Measurements from ENCODE around the gene CDH6.

CDH6 gene

GRCh38 chr5:31193591-31194467 is at the start of gene CDH6:
TSS of gene CDH6 (plus strand) at chr5:31193686. CDS start at chr5:31267474, 73,788 bp downstream.
- no peak for DNase-seq (ENCODE audit: low read depth in 2 of 2)

- DNase-seq (ENCODE audit: low read depth in 2 of 2), result no peak
Observed at GRCh38 chr5:31144364-31144763, 49.1 kb upstream of the CDH6 start.

- DNase-seq (ENCODE audit: low read depth in 2 of 2), result no peak
Observed at GRCh38 chr5:31148959-31149475, 44.5 kb upstream of the CDH6 start.

- no peak for DNase-seq (ENCODE audit: low read depth in 2 of 2)
Observed at GRCh38 chr5:31153521-31153920, 40.0 kb upstream of the CDH6 start.

DNA sequence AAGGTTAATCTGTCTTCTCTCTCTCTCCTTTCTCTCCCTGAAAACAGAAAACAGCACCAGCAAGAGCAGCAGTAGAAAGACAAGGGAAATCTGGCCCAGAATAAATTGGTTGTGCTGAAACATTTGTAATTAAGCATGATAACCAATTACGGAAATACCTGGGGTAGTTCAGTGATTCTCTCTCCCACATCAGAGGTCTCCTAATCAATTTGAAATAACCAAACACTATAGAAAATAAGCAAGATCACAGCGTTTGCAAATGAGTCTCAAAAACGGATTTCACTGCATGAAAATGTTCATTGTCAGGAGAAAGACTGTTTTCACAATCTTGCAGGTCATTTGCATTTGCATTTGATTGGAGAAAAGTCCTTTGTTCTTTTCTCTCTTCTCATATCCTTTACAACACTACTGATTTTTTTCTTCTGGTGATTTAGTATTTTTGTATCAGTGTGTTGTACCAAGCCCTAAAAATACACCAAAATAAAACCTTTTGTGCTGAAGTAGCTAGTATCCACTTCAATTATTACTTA is 36.8 kb upstream of the CDH6 start:
- DNase-seq (ENCODE audit: low read depth in 2 of 2), result no peak

DNA sequence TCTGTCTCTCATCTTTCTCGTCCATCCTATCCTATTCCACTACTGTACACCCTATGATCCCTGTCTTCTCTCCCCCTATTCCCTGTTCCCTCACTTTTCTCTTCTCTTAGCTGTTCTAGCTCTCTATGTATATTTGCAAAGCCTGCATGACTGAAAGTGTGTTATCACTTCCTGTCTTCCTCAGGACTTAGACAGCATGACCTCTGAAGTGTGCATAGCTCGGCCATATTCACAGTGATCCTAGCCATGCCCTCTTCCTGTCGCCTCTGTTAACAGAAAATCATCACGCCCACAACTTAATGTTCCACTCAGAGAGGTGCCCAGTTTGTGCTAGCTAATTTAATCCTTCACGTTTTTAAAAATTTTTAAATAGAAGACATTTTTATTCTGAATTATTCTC is 35.8 kb upstream of the CDH6 start:
- no peak for DNase-seq (ENCODE audit: low read depth in 2 of 2)

DNA sequence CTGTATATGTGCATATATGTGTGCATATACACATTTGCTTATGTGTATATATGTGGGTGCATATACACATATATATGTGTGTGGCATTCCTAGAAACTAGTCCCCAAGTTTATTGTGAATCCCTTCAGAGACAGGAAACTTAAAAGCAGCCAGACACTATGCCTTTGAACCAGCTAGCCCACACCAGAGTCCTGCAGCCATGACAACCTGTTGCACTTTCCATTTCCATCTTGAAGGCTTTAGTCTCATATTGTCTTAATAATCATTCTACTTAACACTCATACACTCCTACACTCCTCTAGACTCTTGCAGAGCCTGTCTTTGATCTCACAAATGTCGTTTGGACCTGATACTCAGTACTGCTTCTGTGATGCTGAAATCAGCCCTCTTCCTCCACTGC is 34.8 kb upstream of the CDH6 start:
- DNase-seq (ENCODE audit: low read depth in 2 of 2), result no peak

DNA sequence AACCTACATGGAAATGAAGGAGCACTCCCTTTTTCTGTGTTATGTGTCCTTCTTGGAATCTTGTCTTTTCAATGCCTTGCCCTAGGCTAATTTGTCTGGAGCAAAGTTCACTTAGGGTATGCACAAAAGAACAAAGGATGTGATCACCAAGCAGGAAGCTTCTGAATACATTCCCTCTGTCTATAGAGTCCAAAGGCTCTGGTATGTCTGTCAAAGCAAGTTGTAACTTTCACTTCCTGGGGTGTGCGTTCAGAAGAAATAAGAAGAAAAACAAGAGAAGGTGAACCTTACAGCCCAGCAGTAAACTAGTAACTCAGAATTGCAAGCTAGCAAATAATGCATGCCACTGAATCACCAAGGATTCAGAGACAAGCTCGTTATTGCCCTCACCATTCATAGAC is 31.7 kb upstream of the CDH6 start:
- DNase-seq (ENCODE audit: low read depth in 2 of 2), result no peak

DNA sequence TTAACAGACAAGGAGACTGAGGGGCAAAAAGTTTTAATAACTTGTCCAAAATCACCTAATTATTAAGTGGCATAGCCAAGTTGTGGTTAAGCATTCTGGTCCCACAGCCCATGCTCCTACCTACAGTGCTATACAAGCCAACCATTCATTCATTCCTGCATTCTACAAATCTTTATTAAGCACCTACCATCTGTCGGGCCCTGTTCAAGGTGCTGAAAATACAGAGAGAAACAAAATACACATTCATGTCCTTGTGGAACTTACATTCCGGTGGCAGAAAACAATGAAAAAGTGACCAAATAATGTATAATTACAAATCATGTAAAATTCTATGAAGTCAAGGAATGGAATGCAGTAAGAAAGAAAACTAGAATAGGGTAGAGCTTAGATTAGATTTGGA is 27.8 kb upstream of the CDH6 start:
- no peak for DNase-seq (ENCODE audit: low read depth in 2 of 2)

- DNase-seq (ENCODE audit: low read depth in 2 of 2), result no peak
Observed at GRCh38 chr5:31169379-31169778, 24.1 kb upstream of the CDH6 start.

DNA sequence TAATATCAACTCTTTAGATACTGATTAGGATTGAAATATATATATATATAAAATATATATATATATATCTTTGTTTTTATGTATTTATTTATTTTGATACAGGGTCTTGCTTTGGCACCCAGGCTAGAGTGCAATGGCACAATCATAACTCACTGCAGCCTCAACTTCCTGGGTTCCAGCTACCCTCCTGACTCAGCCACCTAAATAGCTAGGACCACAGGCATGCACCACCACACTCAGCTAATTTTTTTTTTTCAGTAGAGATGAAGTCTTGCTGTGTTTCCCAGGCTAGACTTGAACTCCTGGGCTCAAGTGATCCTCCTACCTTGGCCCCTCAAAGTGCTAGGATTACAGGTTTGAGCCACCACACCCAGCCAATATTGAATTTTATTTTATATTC is 20.6 kb upstream of the CDH6 start:
- DNase-seq (ENCODE audit: low read depth in 2 of 2), result no peak

GRCh38 chr5:31173614-31174013 is 19.9 kb upstream of the CDH6 start:
- no peak for DNase-seq (ENCODE audit: low read depth in 2 of 2)

GRCh38 chr5:31181376-31181987 is 12.0 kb upstream of the CDH6 start:
- DNase-seq (ENCODE audit: low read depth in 2 of 2), result no peak

DNA sequence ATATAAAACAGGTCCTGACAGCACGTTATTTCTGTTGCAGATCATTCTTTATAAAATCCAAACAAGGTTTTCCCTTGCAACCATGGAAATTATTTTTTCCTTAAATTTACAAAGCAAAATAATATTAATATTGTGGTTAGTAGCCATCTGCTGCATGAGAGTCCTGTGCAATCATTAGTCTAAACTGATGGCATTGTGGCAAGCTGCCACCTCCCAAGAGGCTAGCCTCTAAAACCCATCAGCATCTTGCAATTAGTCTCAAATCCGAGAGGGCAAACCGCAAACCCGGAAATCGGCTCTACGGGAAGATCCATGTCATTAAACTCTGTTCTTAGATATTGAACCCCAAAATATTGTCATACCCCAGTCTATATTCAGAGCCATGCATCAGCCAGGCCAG is 11.3 kb upstream of the CDH6 start:
- no peak for DNase-seq (ENCODE audit: low read depth in 2 of 2)

DNA sequence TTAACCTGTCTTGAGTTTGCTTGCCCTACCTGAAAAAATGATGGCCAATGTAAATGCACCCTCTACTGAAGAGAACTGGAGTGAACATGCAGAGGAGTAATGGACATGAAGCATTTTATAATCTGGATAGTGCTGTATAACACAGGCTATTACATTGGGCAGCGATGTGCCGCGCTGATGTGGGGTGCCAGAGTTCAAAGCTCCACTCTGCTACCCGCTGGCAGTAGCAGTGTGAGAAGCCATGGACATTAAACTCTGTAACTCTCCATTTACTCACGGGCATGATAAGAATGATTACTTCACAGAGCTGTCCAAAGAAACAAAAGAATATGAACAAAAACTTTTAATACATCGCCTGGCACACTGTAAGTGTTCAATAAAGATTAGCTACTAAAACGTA is 7.5 kb upstream of the CDH6 start:
- DNase-seq (ENCODE audit: low read depth in 2 of 2), result no peak

DNA sequence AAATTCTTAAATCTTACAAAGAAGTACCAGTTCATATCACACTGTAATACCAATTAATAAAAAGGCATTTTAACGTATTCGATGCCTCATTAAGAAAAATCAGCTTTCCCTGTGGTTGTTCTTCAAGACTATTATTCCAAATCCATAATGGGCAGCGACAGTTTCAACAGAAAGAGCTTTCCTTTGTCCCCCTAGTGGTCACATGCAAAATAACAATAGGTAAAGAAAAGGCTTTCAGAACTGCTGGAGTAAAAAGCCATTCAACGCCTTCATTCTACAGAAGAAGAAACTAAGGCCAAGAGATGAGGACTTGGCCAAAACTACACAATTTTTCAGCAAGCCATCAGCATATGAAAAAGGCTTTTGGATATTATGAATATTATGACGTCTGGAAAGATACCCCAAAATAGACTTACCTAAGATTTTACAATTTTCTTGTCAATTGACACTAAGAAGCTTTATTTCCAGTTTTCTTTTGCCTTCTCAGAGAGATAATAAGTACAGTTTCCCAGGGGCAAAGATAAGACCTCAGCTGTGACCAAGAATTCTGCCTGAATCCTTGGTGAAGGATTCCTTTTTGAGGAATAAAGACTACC is 6.7 kb upstream of the CDH6 start:
- DNase-seq (ENCODE audit: low read depth in 2 of 2), result no peak

DNA sequence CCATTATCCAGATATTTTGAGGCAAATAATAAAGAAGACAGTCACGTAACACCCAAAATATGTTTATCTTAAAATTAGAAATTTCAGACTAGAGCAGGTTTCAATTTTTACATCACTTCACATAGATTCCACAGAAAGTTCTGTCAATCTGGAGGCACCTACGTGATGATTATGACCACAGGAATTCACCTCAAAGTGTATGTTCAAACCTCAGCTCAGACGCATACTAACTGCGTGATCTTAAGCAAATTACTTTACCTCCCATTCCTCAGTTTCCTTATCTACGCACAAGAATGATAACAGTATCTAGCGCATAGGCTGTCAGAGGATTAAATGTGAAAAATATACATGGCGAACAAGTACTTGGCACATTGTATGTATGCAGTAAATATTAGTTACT is 5.9 kb upstream of the CDH6 start:
- DNase-seq (ENCODE audit: low read depth in 2 of 2), result no peak

GRCh38 chr5:31192442-31192841 is 1.0 kb upstream of the CDH6 start:
- DNase-seq (ENCODE audit: low read depth in 2 of 2), result no peak

- DNase-seq (ENCODE audit: low read depth in 2 of 2), result no peak
Observed at GRCh38 chr5:31193116-31193515, 370 bp upstream of the CDH6 start.

DNA sequence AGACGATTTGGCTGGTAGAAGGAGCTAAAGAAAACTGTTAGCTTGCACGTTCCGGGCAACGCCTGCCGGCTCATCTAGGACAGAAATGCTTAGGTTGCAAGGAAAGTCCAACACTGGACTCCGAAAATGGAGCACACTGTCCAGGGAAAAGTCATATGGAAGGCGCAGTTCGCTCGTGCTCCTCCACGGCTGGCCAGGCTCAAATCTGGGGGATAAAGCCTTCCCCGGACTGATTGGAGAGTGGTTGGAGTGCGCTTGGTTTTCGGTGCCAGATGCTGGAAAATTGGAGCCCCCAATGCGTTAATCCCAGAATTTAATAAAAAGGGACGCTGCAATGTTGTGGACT is 955 bp downstream of the CDH6 start:
- DNase-seq (ENCODE audit: low read depth in 2 of 2), result no peak

DNA sequence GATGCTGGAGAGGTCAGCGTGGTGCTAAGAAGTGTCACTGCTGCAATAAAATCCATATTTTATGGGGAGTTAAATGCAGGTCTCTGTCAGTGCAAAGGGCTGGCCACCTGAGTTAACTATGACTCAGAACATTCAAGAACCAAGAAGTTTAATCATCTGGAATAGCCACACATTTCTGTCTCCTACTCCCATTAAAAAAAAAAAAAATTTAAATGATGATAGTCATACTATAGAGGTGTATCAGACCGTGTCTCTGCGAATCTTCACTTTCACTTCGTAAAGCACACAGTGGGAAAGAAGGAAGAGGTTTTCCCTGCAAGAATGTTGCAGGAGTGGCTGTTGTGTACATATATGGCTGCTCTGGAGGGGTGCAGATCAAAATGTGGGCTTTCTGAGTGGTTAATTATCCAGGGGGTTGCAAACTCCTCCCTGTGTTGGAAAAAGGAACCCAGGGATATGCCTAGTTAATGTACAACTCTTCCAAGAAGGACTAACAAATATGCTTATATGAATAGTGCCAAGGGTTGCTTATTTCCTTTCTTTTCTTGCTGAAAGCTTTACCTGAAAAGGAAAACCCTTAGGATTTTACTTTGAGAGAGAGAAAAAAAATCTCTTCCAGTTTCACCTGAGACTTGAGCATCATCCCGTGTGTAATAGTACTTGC is 1.5 kb downstream of the CDH6 start:
- no peak for DNase-seq (ENCODE audit: low read depth in 2 of 2)

GRCh38 chr5:31196309-31196708 is 2.8 kb downstream of the CDH6 start:
- DNase-seq (ENCODE audit: low read depth in 2 of 2), result no peak

Measured in stimulated activated CD4-positive, alpha-beta T cell treated with anti-CD3 and anti-CD28 coated beads, Interleukin-1b, Interleukin-23, amount 100 ng/mL, for 4 hours (primary cell).